SU-DHL-6 (cell line): ENCODE measurements around the gene ZSWIM8.

Experiments
- EZH2phosphoT487 ChIP-seq: fragments of 200-600 bp; sonication (generic), shearing (Covaris generic); conservative IDR thresholded peaks from 2 replicates; pipeline ENCODE4 v1.6.1; 2018; ENCODE audit warnings: mild to moderate bottlenecking, antibody characterized with exemption, low read length, moderate library complexity, mixed read lengths
- TF ChIP-seq, protein P1 (sequence below): fragments of 200-600 bp; sonication (generic); IDR thresholded peaks from one replicate; pipeline ENCODE4 v1.5.1; 2017; ENCODE audit warnings: antibody characterized with exemption, mild to moderate bottlenecking, low read length, moderate library complexity; ENCODE audit not compliant: insufficient read depth, poor library complexity, severe bottlenecking

DNA sequence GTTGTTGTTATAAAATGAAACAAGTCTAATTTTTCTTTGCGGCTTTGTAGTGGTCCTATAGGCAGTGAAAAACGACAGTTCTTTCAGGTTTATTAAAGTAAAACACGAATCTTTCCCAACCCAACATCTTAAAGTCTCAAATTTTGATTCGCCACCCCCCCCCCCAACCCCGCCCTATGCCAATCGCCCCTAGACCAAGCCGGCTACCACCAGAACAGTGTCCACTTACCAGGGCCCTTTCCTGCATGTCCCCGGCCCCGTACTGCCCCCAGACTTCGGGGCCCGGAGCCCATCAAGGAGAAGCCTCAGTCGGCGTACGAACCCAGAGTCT, 3.9 kb upstream of the ZSWIM8 start:
- TF ChIP-seq, protein P1, sequence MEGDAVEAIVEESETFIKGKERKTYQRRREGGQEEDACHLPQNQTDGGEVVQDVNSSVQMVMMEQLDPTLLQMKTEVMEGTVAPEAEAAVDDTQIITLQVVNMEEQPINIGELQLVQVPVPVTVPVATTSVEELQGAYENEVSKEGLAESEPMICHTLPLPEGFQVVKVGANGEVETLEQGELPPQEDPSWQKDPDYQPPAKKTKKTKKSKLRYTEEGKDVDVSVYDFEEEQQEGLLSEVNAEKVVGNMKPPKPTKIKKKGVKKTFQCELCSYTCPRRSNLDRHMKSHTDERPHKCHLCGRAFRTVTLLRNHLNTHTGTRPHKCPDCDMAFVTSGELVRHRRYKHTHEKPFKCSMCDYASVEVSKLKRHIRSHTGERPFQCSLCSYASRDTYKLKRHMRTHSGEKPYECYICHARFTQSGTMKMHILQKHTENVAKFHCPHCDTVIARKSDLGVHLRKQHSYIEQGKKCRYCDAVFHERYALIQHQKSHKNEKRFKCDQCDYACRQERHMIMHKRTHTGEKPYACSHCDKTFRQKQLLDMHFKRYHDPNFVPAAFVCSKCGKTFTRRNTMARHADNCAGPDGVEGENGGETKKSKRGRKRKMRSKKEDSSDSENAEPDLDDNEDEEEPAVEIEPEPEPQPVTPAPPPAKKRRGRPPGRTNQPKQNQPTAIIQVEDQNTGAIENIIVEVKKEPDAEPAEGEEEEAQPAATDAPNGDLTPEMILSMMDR: no peak
- no peak for TF ChIP-seq EZH2phosphoT487
